ENCODE data around the gene CD300C.
A peak's percentile ranks its signal among the peaks of the same experiment; 100 is the strongest.

CD300C gene

GRCh38 chr17:74543891-74544760, 1.8 kb downstream of the CD300C start:
- peaks cover 11% of the 10 kb centered on the region; the same call in 1 of the 2 replicates for H3K27me3 ChIP-seq (ENCODE audit: control insufficient read depth, insufficient read depth, low read length)
- no peak overlapping the region for H3K27ac ChIP-seq (ENCODE audit: low read depth, low read length)
- no peaks in the 10 kb centered on the region for H3K36me3 ChIP-seq (ENCODE audit: control insufficient read depth, insufficient read depth, low read length)
- H3K4me1 ChIP-seq (ENCODE audit: control insufficient read depth, insufficient read depth, low read length): no peaks in the 10 kb centered on the region
- no peak overlapping the region for H3K9ac ChIP-seq (ENCODE audit: low read length)
- H3K9me3 ChIP-seq (ENCODE audit: control insufficient read depth, insufficient read depth, low read depth, low read length): no peaks in the 10 kb centered on the region
- H3K4me3 ChIP-seq (ENCODE audit: low read depth, low read length): no peak overlapping the region

- Histone ChIP-seq H3K4me3 (ENCODE audit: low read depth, low read length) (no peak overlapping the region), H3K27ac (ENCODE audit: low read depth, low read length) (no peak overlapping the region), H3K4me1 (ENCODE audit: control insufficient read depth, insufficient read depth, low read length) (no peaks in the 10 kb centered on the region), H3K9ac (ENCODE audit: low read length) (no peak overlapping the region), H3K27me3 (ENCODE audit: control insufficient read depth, insufficient read depth, low read length) (peaks cover 15% of the 10 kb centered on the region; the same call in 1 of the 2 replicates), H3K9me3 (ENCODE audit: control insufficient read depth, insufficient read depth, low read depth, low read length) (no peaks in the 10 kb centered on the region), H3K36me3 (ENCODE audit: control insufficient read depth, insufficient read depth, low read length) (no peaks in the 10 kb centered on the region)
Observed at GRCh38 chr17:74543406-74543805, 2.5 kb downstream of the CD300C start.

GRCh38 chr17:74542727-74543383, 3.1 kb downstream of the CD300C start:
- H3K4me1 ChIP-seq (ENCODE audit: control insufficient read depth, insufficient read depth, low read length): no peaks in the 10 kb centered on the region
- H3K9ac ChIP-seq (ENCODE audit: low read length): no peak overlapping the region
- H3K4me3 ChIP-seq (ENCODE audit: low read depth, low read length): no peak overlapping the region
- H3K27ac ChIP-seq (ENCODE audit: low read depth, low read length): no peak overlapping the region
- no peaks in the 10 kb centered on the region for H3K9me3 ChIP-seq (ENCODE audit: control insufficient read depth, insufficient read depth, low read depth, low read length)
- H3K27me3 ChIP-seq (ENCODE audit: control insufficient read depth, insufficient read depth, low read length): peaks cover 20% of the 10 kb centered on the region; the same call in 1 of the 2 replicates
- H3K36me3 ChIP-seq (ENCODE audit: control insufficient read depth, insufficient read depth, low read length): no peaks in the 10 kb centered on the region

GRCh38 chr17:74542166-74542565, 3.7 kb downstream of the CD300C start:
- peaks cover 24% of the 10 kb centered on the region for H3K27me3 ChIP-seq (ENCODE audit: control insufficient read depth, insufficient read depth, low read length)
- no peaks in the 10 kb centered on the region for H3K9me3 ChIP-seq (ENCODE audit: control insufficient read depth, insufficient read depth, low read depth, low read length)
- H3K27ac ChIP-seq (ENCODE audit: low read depth, low read length): no peak overlapping the region
- no peak overlapping the region for H3K4me3 ChIP-seq (ENCODE audit: low read depth, low read length)
- no peaks in the 10 kb centered on the region for H3K4me1 ChIP-seq (ENCODE audit: control insufficient read depth, insufficient read depth, low read length)
- no peaks in the 10 kb centered on the region for H3K36me3 ChIP-seq (ENCODE audit: control insufficient read depth, insufficient read depth, low read length)
- H3K9ac ChIP-seq (ENCODE audit: low read length): no peak overlapping the region

- no peak overlapping the region for H3K27ac ChIP-seq (ENCODE audit: low read depth, low read length)
- H3K27me3 ChIP-seq (ENCODE audit: control insufficient read depth, insufficient read depth, low read length): peaks cover 32% of the 10 kb centered on the region
- H3K4me1 ChIP-seq (ENCODE audit: control insufficient read depth, insufficient read depth, low read length): no peaks in the 10 kb centered on the region
- no peak overlapping the region for H3K4me3 ChIP-seq (ENCODE audit: low read depth, low read length)
- H3K36me3 ChIP-seq (ENCODE audit: control insufficient read depth, insufficient read depth, low read length): no peaks in the 10 kb centered on the region
- no peaks in the 10 kb centered on the region for H3K9me3 ChIP-seq (ENCODE audit: control insufficient read depth, insufficient read depth, low read depth, low read length)
- no peak overlapping the region for H3K9ac ChIP-seq (ENCODE audit: low read length)
Observed at GRCh38 chr17:74541176-74542111, 4.5 kb downstream of the CD300C start.

GRCh38 chr17:74539281-74539820, 6.6 kb downstream of the CD300C start:
- Histone ChIP-seq H3K9me3 (ENCODE audit: control insufficient read depth, insufficient read depth, low read depth, low read length) (no peaks in the 10 kb centered on the region), H3K27me3 (ENCODE audit: control insufficient read depth, insufficient read depth, low read length) (peaks cover 32% of the 10 kb centered on the region), H3K4me1 (ENCODE audit: control insufficient read depth, insufficient read depth, low read length) (no peaks in the 10 kb centered on the region), H3K9ac (ENCODE audit: low read length) (no peak overlapping the region), H3K36me3 (ENCODE audit: control insufficient read depth, insufficient read depth, low read length) (no peaks in the 10 kb centered on the region), H3K27ac (ENCODE audit: low read depth, low read length) (no peak overlapping the region), H3K4me3 (ENCODE audit: low read depth, low read length) (no peak overlapping the region)

- Histone ChIP-seq H3K4me3 (ENCODE audit: low read depth, low read length) (no peak overlapping the region), H3K4me1 (ENCODE audit: control insufficient read depth, insufficient read depth, low read length) (peaks cover 2% of the 10 kb centered on the region; the same call in 1 of the 2 replicates), H3K27ac (ENCODE audit: low read depth, low read length) (no peak overlapping the region), H3K36me3 (ENCODE audit: control insufficient read depth, insufficient read depth, low read length) (no peaks in the 10 kb centered on the region), H3K9ac (ENCODE audit: low read length) (no peak overlapping the region), H3K27me3 (ENCODE audit: control insufficient read depth, insufficient read depth, low read length) (peaks cover 32% of the 10 kb centered on the region), H3K9me3 (ENCODE audit: control insufficient read depth, insufficient read depth, low read depth, low read length) (no peaks in the 10 kb centered on the region)
Observed at GRCh38 chr17:74536890-74537289, 9.0 kb downstream of the CD300C start.

GRCh38 chr17:74532115-74532514, 13.8 kb downstream of the CD300C start:
- Histone ChIP-seq H3K27ac (ENCODE audit: low read depth, low read length) (no peak overlapping the region), H3K27me3 (ENCODE audit: control insufficient read depth, insufficient read depth, low read length) (peaks cover 13% of the 10 kb centered on the region; the same call in 1 of the 2 replicates), H3K4me3 (ENCODE audit: low read depth, low read length) (peak overlapping the region; percentile 41; the same call in 1 of the 2 replicates), H3K9me3 (ENCODE audit: control insufficient read depth, insufficient read depth, low read depth, low read length) (no peaks in the 10 kb centered on the region), H3K36me3 (ENCODE audit: control insufficient read depth, insufficient read depth, low read length) (no peaks in the 10 kb centered on the region), H3K4me1 (ENCODE audit: control insufficient read depth, insufficient read depth, low read length) (peaks cover 6% of the 10 kb centered on the region; the same call in 1 of the 2 replicates), H3K9ac (ENCODE audit: low read length) (peak overlapping the region; percentile 54)

GRCh38 chr17:74531231-74531761, 14.6 kb downstream of the CD300C start, which contains the start of gene CD300LB:
Gene CD300LB (minus strand): TSS chr17:74531475. CDS start chr17:74531350, 125 bp downstream.
- Histone ChIP-seq H3K27ac (ENCODE audit: low read depth, low read length) (no peak within 1 kb of the TSS), H3K27me3 (ENCODE audit: control insufficient read depth, insufficient read depth, low read length) (peaks cover 8% of the 10 kb centered on the region; the same call in 1 of the 2 replicates), H3K4me3 (ENCODE audit: low read depth, low read length) (peak within 1 kb of the TSS; percentile 41; the same call in 1 of the 2 replicates), H3K4me1 (ENCODE audit: control insufficient read depth, insufficient read depth, low read length) (peaks cover 6% of the 10 kb centered on the region; the same call in 1 of the 2 replicates), H3K9me3 (ENCODE audit: control insufficient read depth, insufficient read depth, low read depth, low read length) (no peaks in the 10 kb centered on the region), H3K36me3 (ENCODE audit: control insufficient read depth, insufficient read depth, low read length) (no peaks in the 10 kb centered on the region), H3K9ac (ENCODE audit: low read length) (no peak within 1 kb of the TSS)

- H3K9ac ChIP-seq (ENCODE audit: low read length): no peak overlapping the region
- peaks cover 13% of the 10 kb centered on the region; the same call in 1 of the 2 replicates for H3K27me3 ChIP-seq (ENCODE audit: control insufficient read depth, insufficient read depth, low read length)
- H3K9me3 ChIP-seq (ENCODE audit: control insufficient read depth, insufficient read depth, low read depth, low read length): no peaks in the 10 kb centered on the region
- H3K4me1 ChIP-seq (ENCODE audit: control insufficient read depth, insufficient read depth, low read length): peaks cover 6% of the 10 kb centered on the region; the same call in 1 of the 2 replicates
- no peak overlapping the region for H3K27ac ChIP-seq (ENCODE audit: low read depth, low read length)
- H3K4me3 ChIP-seq (ENCODE audit: low read depth, low read length): no peak overlapping the region
- no peaks in the 10 kb centered on the region for H3K36me3 ChIP-seq (ENCODE audit: control insufficient read depth, insufficient read depth, low read length)
Observed at GRCh38 chr17:74530831-74531150, 15.1 kb downstream of the CD300C start.
